Activated CD4-positive, CD25-positive, alpha-beta regulatory T cell treated with anti-CD3 and anti-CD28 coated beads, Interleukin-2, amount 50 U/mL, for 16 hours (primary cell): ENCODE data around the gene CATSPER2.
"Not testable (repeated sequence)": the region's sequence is repeated elsewhere in the genome, so short reads cannot be mapped to it uniquely, and the experiment has no call there.

Experiments
- DNase-seq: peaks from one replicate; pipeline ENCODE4 v3.0.0-alpha.2; 2020; ENCODE audit warnings: low read depth, low spot score

The CATSPER2 gene

GRCh38 chr15:43648649-43649429 lies at the start of gene CATSPER2:
Gene CATSPER2 (minus strand): TSS chr15:43648844. CDS start chr15:43648061, 783 bp downstream.
- DNase-seq = no peak

GRCh38 chr15:43693148-43694022 lies 44.7 kb upstream of the CATSPER2 start, which contains the start of gene CKMT1A:
Gene CKMT1A (plus strand): TSS chr15:43693859. CDS start chr15:43694051, 192 bp downstream.
- DNase-seq = not testable (repeated sequence)

- not testable (repeated sequence) for DNase-seq
Observed at GRCh38 chr15:43692679-43693078, 44.0 kb upstream of the CATSPER2 start.

GRCh38 chr15:43689604-43690301 lies 41.1 kb upstream of the CATSPER2 start:
- not testable (repeated sequence) for DNase-seq

- DNase-seq = not testable (repeated sequence)
Observed at GRCh38 chr15:43674175-43674574, 25.5 kb upstream of the CATSPER2 start.

GRCh38 chr15:43666177-43666576 lies 17.5 kb upstream of the CATSPER2 start:
- DNase-seq = not testable (repeated sequence)

GRCh38 chr15:43663333-43663732 lies 14.7 kb upstream of the CATSPER2 start:
- not testable (repeated sequence) for DNase-seq

GRCh38 chr15:43662293-43662692 lies 13.6 kb upstream of the CATSPER2 start:
- not testable (repeated sequence) for DNase-seq

- DNase-seq = not testable (repeated sequence)
Observed at GRCh38 chr15:43659727-43660126, 11.1 kb upstream of the CATSPER2 start.

- DNase-seq = not testable (repeated sequence)
Observed at GRCh38 chr15:43649430-43649926, 834 bp upstream of the CATSPER2 start.

GRCh38 chr15:43638464-43639204 lies 10.0 kb downstream of the CATSPER2 start:
- not testable (repeated sequence) for DNase-seq

- DNase-seq = not testable (repeated sequence)
Observed at GRCh38 chr15:43626937-43627336, 21.7 kb downstream of the CATSPER2 start.

- DNase-seq = no peak
Observed at GRCh38 chr15:43625106-43625505, 23.5 kb downstream of the CATSPER2 start.

- DNase-seq = not testable (repeated sequence)
Observed at GRCh38 chr15:43622068-43622799, 26.4 kb downstream of the CATSPER2 start.

- not testable (repeated sequence) for DNase-seq
Observed at GRCh38 chr15:43618700-43619099, 29.9 kb downstream of the CATSPER2 start, which contains the start of gene STRC. Gene STRC (minus strand): TSS chr15:43618800. CDS start chr15:43618722, 78 bp downstream.

GRCh38 chr15:43617750-43618149 lies 30.9 kb downstream of the CATSPER2 start:
- DNase-seq = not testable (repeated sequence)

GRCh38 chr15:43602233-43602632 lies 46.4 kb downstream of the CATSPER2 start:
- not testable (repeated sequence) for DNase-seq

- not testable (repeated sequence) for DNase-seq
Observed at GRCh38 chr15:43600200-43600599, 48.4 kb downstream of the CATSPER2 start.

- not testable (repeated sequence) for DNase-seq
Observed at GRCh38 chr15:43599131-43599530, 49.5 kb downstream of the CATSPER2 start.
